Measurements from ENCODE around the gene CX3CL1.
"Not testable (repeated sequence)": the region's sequence is repeated elsewhere in the genome, so short reads cannot be mapped to it uniquely, and the experiment has no call there.

CX3CL1 gene
- 0 reads per million in 9 experiments for total RNA-seq

DNA sequence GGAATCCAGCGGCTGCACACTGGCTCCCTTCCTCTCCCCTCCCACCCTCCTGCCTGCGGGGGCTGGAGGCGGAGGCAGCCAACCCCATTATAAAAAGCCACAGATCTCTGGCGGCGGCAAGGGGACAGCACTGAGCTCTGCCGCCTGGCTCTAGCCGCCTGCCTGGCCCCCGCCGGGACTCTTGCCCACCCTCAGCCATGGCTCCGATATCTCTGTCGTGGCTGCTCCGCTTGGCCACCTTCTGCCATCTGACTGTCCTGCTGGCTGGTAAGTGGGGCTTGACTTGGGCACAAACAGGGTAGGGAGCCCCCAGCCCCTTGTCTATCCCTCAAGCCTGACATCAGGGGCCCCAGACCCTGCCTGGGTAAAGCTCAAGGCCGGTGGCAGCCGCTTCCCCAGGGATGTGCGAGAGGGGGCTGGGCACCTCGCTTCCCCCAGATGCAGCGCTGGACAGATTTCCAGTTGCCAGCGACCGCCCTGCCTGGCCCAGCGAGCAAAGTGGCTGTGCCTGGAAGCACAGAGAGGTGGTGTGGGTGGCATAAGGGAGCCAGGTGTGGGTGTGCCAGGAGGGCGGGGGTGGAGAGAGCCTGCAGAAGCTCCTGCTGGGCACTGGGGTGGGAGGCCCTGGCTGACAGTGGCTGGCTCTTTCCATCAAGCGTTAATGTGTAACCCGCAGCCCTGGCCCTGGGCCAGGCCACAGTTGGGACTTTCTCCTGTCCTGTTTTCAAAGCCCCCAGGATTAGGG, at the start of gene CX3CL1:
TSS of gene CX3CL1 (plus strand) at position 119 of the 745 bp plus-strand sequence. CDS start at position 198, 79 bp downstream.
- ATAC-seq (replicated peaks) = no peak
- H3K4me1 Mint-ChIP-seq (ENCODE audit: low read depth in 2 of 2) = peaks cover 0 to 4% of the 10 kb centered on the region in 2 donors
- H3K9me3 Mint-ChIP-seq = no peaks in the 10 kb centered on the region
- H3K27ac Mint-ChIP-seq = no peak within 1 kb of the TSS
- no peak for DNase-seq
- H3K4me3 Mint-ChIP-seq = no peak within 1 kb of the TSS
- peaks cover 3% of the 10 kb centered on the region for H3K36me3 Mint-ChIP-seq (ENCODE audit: insufficient read depth)
- H3K27me3 Mint-ChIP-seq = peaks cover 7 to 53% of the 10 kb centered on the region in 2 donors

DNA sequence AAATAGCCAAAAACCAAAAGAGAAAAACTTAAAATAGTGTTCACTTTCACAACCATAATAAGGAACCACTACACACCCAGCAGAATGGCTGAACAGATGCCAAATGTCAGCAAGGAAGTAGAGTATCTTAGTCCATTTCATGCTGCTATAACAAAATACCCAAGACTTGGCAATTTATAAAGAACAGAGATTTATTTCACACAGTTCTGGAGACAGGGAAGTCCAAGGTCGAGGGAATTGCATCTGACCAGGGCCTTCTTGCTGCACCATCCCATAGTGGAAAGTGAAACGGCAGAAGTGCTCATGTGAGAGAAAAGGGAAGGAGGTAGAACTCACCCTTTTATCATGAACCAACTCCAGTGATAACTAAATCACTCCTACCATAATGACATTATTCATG, 47.5 kb upstream of the CX3CL1 start:
- Mint-ChIP-seq H3K27ac (no peak overlapping the region), H3K9me3 (no peaks in the 10 kb centered on the region), H3K4me3 (no peak overlapping the region), H3K4me1 (ENCODE audit: low read depth in 2 of 2) (peaks cover 0 to 6% of the 10 kb centered on the region in 2 donors), H3K36me3 (ENCODE audit: insufficient read depth) (no peaks in the 10 kb centered on the region), H3K27me3 (no peaks in the 10 kb centered on the region)
- ATAC-seq (replicated peaks) (no peak), DNase-seq (no peak)

DNA sequence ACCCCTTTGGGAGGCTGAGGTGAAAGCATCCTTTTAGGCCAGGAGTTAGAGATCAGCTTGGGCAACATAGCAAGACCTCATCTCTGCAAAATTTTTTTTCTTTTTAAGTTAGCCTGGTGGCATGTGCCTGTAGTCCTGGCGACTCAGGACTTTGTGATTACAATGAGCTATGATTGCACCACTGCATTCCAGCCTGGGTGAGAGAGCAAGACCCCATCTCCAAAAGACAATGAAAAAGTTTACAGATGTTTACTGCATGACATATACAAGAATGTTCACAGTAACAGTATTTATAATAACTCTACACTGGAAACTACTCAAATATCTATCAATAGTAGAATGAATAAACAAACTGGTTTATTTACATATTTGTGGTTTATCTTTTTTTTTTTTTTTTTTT, 46.8 kb upstream of the CX3CL1 start:
- no peaks in the 10 kb centered on the region for H3K9me3 Mint-ChIP-seq
- no peak overlapping the region for H3K4me3 Mint-ChIP-seq
- ATAC-seq (replicated peaks) = no peak
- H3K36me3 Mint-ChIP-seq (ENCODE audit: insufficient read depth) = no peaks in the 10 kb centered on the region
- peaks cover 0 to 6% of the 10 kb centered on the region in 2 donors for H3K4me1 Mint-ChIP-seq (ENCODE audit: low read depth in 2 of 2)
- DNase-seq = no peak
- H3K27ac Mint-ChIP-seq = no peak overlapping the region
- H3K27me3 Mint-ChIP-seq = peaks cover 0 to 7% of the 10 kb centered on the region in 2 donors

DNA sequence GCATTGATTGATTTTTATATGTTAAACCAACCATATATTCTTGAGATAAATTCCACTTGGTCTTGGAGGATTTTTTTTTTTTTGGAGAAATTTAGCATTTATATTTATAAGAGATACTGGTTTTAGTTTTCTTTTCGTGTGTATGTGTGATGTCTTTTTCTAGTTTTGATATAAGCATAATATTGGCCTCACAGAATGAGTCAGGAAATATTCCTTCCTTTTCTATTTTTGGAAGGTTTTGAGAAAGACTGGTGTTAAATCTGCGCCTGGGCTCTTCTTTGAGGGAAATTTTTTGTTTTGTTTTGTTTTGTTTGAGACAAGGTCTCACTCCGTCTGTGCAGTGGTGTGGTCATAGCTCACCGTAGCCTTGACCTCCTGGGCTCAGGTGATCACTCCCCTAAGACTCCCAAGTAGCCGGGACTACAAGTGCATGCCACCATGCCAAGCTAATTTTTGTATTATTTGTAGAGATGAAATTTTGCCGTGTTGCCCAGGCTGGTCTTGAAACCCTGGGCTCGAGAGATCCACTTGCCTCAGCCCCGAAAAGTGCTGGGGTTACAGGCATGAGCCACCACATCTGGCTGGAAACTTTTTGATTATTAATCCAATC, 42.5 kb upstream of the CX3CL1 start:
- no peaks in the 10 kb centered on the region for H3K9me3 Mint-ChIP-seq
- no peak overlapping the region for H3K27ac Mint-ChIP-seq
- H3K4me1 Mint-ChIP-seq (ENCODE audit: low read depth in 2 of 2) = peaks cover 0 to 1% of the 10 kb centered on the region in 2 donors
- H3K4me3 Mint-ChIP-seq = no peak overlapping the region
- DNase-seq (no peak), ATAC-seq (replicated peaks) (no peak)
- peaks cover 9 to 25% of the 10 kb centered on the region in 2 donors for H3K27me3 Mint-ChIP-seq
- no peaks in the 10 kb centered on the region for H3K36me3 Mint-ChIP-seq (ENCODE audit: insufficient read depth)

- H3K4me3 Mint-ChIP-seq = no peak overlapping the region
- DNase-seq (no peak), ATAC-seq (replicated peaks) (no peak)
- no peak overlapping the region for H3K27ac Mint-ChIP-seq
- H3K4me1 Mint-ChIP-seq (ENCODE audit: low read depth in 2 of 2) = no peaks in the 10 kb centered on the region
- H3K9me3 Mint-ChIP-seq = no peaks in the 10 kb centered on the region
- H3K36me3 Mint-ChIP-seq (ENCODE audit: insufficient read depth) = no peaks in the 10 kb centered on the region
- peaks cover 9 to 39% of the 10 kb centered on the region in 2 donors for H3K27me3 Mint-ChIP-seq
Measured at GRCh38 chr16:57331355-57331754, 40.9 kb upstream of the CX3CL1 start.

GRCh38 chr16:57333402-57333801, 38.9 kb upstream of the CX3CL1 start:
- Mint-ChIP-seq H3K27me3 (peaks cover 14 to 47% of the 10 kb centered on the region in 2 donors), H3K4me1 (ENCODE audit: low read depth in 2 of 2) (no peaks in the 10 kb centered on the region), H3K9me3 (no peaks in the 10 kb centered on the region), H3K27ac (no peak overlapping the region), H3K4me3 (no peak overlapping the region), H3K36me3 (ENCODE audit: insufficient read depth) (no peaks in the 10 kb centered on the region)
- DNase-seq (no peak), ATAC-seq (replicated peaks) (no peak)

GRCh38 chr16:57335366-57335765, 36.9 kb upstream of the CX3CL1 start:
- Mint-ChIP-seq H3K9me3 (no peaks in the 10 kb centered on the region), H3K4me1 (ENCODE audit: low read depth in 2 of 2) (no peaks in the 10 kb centered on the region), H3K4me3 (no peak overlapping the region), H3K27ac (no peak overlapping the region), H3K36me3 (ENCODE audit: insufficient read depth) (no peaks in the 10 kb centered on the region), H3K27me3 (peaks cover 31 to 55% of the 10 kb centered on the region in 2 donors)
- ATAC-seq (replicated peaks) = no peak
- no peak for DNase-seq

- peaks cover 71 to 76% of the 10 kb centered on the region in 2 donors for H3K27me3 Mint-ChIP-seq
Measured at GRCh38 chr16:57341062-57341440, 31.2 kb upstream of the CX3CL1 start.

GRCh38 chr16:57341441-57342303, 30.6 kb upstream of the CX3CL1 start:
- Mint-ChIP-seq H3K4me1 (ENCODE audit: low read depth in 2 of 2) (peaks cover 0 to 1% of the 10 kb centered on the region in 2 donors), H3K4me3 (no peak overlapping the region), H3K36me3 (ENCODE audit: insufficient read depth) (no peaks in the 10 kb centered on the region), H3K27me3 (peaks cover 71 to 72% of the 10 kb centered on the region in 2 donors), H3K9me3 (no peaks in the 10 kb centered on the region), H3K27ac (no peak overlapping the region)
- ATAC-seq (replicated peaks) (no peak), DNase-seq (no peak)

More at GRCh38 chr16:57341062-57341440, 31.2 kb upstream of the CX3CL1 start:
- ATAC-seq (replicated peaks) (no peak), DNase-seq (no peak)
- Mint-ChIP-seq H3K36me3 (ENCODE audit: insufficient read depth) (no peaks in the 10 kb centered on the region), H3K4me1 (ENCODE audit: low read depth in 2 of 2) (peaks cover 0 to 1% of the 10 kb centered on the region in 2 donors), H3K4me3 (no peak overlapping the region), H3K9me3 (no peaks in the 10 kb centered on the region), H3K27ac (no peak overlapping the region)

- H3K4me3 Mint-ChIP-seq; H3K4me1 Mint-ChIP-seq (ENCODE audit: low read depth in 2 of 2); DNase-seq; H3K9me3 Mint-ChIP-seq; ATAC-seq (replicated peaks); H3K36me3 Mint-ChIP-seq (ENCODE audit: insufficient read depth); H3K27ac Mint-ChIP-seq: not testable (repeated sequence)
- H3K27me3 Mint-ChIP-seq = peaks cover 80 to 82% of the 10 kb centered on the region in 2 donors
Measured at GRCh38 chr16:57342606-57343005, 29.7 kb upstream of the CX3CL1 start.

GRCh38 chr16:57343221-57343620, 29.1 kb upstream of the CX3CL1 start:
- Mint-ChIP-seq H3K36me3 (ENCODE audit: insufficient read depth) (no peaks in the 10 kb centered on the region), H3K4me1 (ENCODE audit: low read depth in 2 of 2) (peaks cover 0 to 1% of the 10 kb centered on the region in 2 donors), H3K4me3 (no peak overlapping the region), H3K9me3 (no peaks in the 10 kb centered on the region), H3K27ac (no peak overlapping the region), H3K27me3 (peaks cover 82 to 85% of the 10 kb centered on the region in 2 donors)
- ATAC-seq (replicated peaks) = no peak
- no peak for DNase-seq

GRCh38 chr16:57344094-57344493, 28.2 kb upstream of the CX3CL1 start:
- peaks cover 82 to 85% of the 10 kb centered on the region in 2 donors for H3K27me3 Mint-ChIP-seq
- H3K4me1 Mint-ChIP-seq (ENCODE audit: low read depth in 2 of 2); H3K4me3 Mint-ChIP-seq; ATAC-seq (replicated peaks); H3K9me3 Mint-ChIP-seq; H3K36me3 Mint-ChIP-seq (ENCODE audit: insufficient read depth); DNase-seq; H3K27ac Mint-ChIP-seq: not testable (repeated sequence)

DNA sequence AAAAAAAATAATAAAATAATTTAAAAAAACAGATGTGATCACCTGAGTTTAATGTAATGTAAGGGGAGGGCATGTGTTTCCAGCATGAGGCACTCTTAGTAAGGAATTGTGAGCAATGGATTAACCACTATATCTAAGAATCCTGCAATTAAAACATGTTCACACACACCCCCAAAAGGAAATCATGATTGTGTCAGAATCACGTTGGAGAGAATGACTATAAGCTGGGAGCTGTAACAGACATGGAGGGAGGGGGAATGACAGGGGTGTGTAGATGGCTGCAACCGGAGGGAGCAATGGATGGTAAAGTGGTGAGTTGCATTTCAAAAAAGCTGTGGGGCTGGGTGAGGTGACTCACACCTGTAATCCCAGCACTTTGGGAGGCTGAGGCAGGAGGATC, 27.3 kb upstream of the CX3CL1 start:
- Mint-ChIP-seq H3K27ac (no peak overlapping the region), H3K4me1 (ENCODE audit: low read depth in 2 of 2) (peaks cover 5 to 9% of the 10 kb centered on the region in 2 donors), H3K27me3 (peaks cover 82 to 85% of the 10 kb centered on the region in 2 donors), H3K9me3 (no peaks in the 10 kb centered on the region), H3K4me3 (no peak overlapping the region), H3K36me3 (ENCODE audit: insufficient read depth) (no peaks in the 10 kb centered on the region)
- ATAC-seq (replicated peaks) (no peak), DNase-seq (no peak)

Measured in effector memory CD8-positive, alpha-beta T cell (primary cell).